WERI-Rb-1 (cell line): ENCODE data around the gene CYB5D1.

Experiments
- DNase-seq: peaks from one replicate; pipeline ENCODE4 v3.0.0-alpha.2; 2020
- H3K27ac ChIP-seq: fragments of 250-450 bp; sonication (Bioruptor Pico); 2 replicates; pipeline ENCODE4 v1.5.1; 2020; ENCODE audit warnings: mild to moderate bottlenecking, moderate library complexity
- H3K27me3 ChIP-seq: fragments of 250-450 bp; sonication (Bioruptor Pico); 2 replicates; pipeline ENCODE4 v1.5.1; 2021; ENCODE audit warnings: mild to moderate bottlenecking, low read depth, moderate library complexity; ENCODE audit not compliant: insufficient read depth, severe bottlenecking
- H3K36me3 ChIP-seq: fragments of 250-450 bp; sonication (Bioruptor Pico); 2 replicates; pipeline ENCODE4 v1.5.1; 2020; ENCODE audit warnings: mild to moderate bottlenecking, moderate library complexity
- H3K4me3 ChIP-seq: 2 replicates; pipeline ENCODE4 v1.5.1; 2011; ENCODE audit warnings: low read depth, mild to moderate bottlenecking, control low read depth, low read length
- H3K9me3 ChIP-seq: fragments of 250-450 bp; sonication (Bioruptor Pico); 2 replicates; pipeline ENCODE4 v1.5.1; 2021; ENCODE audit warnings: mild to moderate bottlenecking, moderate library complexity; ENCODE audit not compliant: severe bottlenecking
- TF ChIP-seq, protein P1 (sequence below): IDR thresholded peaks from 2 replicates; pipeline ENCODE4 v1.5.1; 2011; ENCODE audit warnings: low read depth, mild to moderate bottlenecking, control low read depth, inconsistent platforms, low read length

CYB5D1 gene

DNA sequence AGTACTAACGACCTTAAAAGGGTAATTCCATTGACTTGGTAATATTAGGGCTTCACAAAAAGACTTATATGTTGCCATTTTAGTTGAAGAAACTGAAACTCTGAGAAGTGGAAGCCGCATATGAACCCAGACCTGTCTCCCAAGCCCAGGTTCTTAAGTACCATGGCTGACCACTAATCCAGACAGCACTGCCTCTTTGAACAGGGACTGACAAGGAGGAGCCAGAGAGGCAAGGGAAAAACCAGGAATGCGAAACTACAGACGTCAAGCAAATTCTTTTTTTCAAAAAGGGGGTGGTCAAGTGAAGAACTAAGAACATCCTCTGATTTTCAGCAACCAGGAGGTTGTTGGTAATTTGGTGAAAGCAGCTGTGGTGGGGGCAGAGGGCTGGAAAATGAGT is 15.2 kb downstream of the CYB5D1 start:
- no peak for DNase-seq
- TF ChIP-seq, protein P1, sequence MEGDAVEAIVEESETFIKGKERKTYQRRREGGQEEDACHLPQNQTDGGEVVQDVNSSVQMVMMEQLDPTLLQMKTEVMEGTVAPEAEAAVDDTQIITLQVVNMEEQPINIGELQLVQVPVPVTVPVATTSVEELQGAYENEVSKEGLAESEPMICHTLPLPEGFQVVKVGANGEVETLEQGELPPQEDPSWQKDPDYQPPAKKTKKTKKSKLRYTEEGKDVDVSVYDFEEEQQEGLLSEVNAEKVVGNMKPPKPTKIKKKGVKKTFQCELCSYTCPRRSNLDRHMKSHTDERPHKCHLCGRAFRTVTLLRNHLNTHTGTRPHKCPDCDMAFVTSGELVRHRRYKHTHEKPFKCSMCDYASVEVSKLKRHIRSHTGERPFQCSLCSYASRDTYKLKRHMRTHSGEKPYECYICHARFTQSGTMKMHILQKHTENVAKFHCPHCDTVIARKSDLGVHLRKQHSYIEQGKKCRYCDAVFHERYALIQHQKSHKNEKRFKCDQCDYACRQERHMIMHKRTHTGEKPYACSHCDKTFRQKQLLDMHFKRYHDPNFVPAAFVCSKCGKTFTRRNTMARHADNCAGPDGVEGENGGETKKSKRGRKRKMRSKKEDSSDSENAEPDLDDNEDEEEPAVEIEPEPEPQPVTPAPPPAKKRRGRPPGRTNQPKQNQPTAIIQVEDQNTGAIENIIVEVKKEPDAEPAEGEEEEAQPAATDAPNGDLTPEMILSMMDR = no peak
- Histone ChIP-seq H3K9me3 (no peaks in the 10 kb centered on the region), H3K4me3 (no peak overlapping the region), H3K27ac (no peak overlapping the region), H3K27me3 (no peaks in the 10 kb centered on the region), H3K36me3 (peaks cover 40% of the 10 kb centered on the region)

DNA sequence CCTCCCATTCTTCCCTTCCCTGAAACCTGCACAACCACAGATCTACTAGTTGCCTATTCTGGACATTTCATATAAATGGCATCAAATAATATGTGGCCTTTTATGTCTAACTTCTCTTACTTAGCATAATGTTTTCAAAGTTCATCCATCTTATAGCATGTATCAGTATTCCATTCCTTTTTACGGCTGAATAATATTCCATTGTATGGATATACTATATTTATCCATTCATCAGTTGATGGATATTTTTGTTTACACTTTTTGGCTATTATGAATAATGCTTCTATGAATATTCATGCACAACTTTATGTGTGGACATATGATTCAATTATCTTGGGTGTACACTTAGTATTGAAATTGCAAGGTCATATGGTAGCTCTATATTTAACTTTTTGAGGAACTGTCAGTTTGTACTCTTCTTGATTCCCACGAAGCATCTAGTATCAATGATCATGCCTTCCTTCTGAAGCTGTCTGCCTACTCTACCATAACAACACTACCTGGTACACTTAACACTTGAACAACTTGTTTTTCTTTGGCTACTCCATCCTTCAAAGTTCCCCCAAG is 18.1 kb downstream of the CYB5D1 start:
- no peak for DNase-seq
- no peak overlapping the region for H3K27ac ChIP-seq
- no peaks in the 10 kb centered on the region for H3K9me3 ChIP-seq
- no peak overlapping the region for H3K4me3 ChIP-seq
- TF ChIP-seq, protein P1 = no peak
- H3K27me3 ChIP-seq = no peaks in the 10 kb centered on the region
- H3K36me3 ChIP-seq = peaks cover 54% of the 10 kb centered on the region

DNA sequence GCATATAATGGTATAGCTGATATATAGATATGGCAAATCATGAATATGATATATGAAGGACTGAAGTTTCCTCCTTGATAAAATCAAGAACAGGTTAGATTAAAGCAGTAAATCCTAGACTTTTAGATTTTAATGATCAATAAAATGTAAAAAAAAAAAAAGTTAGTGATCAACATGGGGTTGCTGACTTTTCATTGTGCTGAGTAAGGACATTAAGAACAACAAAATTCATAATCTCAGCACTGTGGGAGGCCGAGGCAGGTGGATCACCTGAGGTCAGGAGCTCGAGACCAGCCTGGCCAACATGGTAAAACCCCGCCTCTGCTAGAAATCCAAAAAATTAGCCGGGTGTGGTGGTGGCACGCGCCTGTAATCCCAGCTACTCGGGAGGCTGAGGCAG is 20.4 kb downstream of the CYB5D1 start:
- TF ChIP-seq, protein P1 = no peak
- H3K4me3 ChIP-seq = no peak overlapping the region
- no peaks in the 10 kb centered on the region for H3K9me3 ChIP-seq
- no peak overlapping the region for H3K27ac ChIP-seq
- no peak for DNase-seq
- H3K27me3 ChIP-seq = no peaks in the 10 kb centered on the region
- H3K36me3 ChIP-seq = peaks cover 41% of the 10 kb centered on the region

DNA sequence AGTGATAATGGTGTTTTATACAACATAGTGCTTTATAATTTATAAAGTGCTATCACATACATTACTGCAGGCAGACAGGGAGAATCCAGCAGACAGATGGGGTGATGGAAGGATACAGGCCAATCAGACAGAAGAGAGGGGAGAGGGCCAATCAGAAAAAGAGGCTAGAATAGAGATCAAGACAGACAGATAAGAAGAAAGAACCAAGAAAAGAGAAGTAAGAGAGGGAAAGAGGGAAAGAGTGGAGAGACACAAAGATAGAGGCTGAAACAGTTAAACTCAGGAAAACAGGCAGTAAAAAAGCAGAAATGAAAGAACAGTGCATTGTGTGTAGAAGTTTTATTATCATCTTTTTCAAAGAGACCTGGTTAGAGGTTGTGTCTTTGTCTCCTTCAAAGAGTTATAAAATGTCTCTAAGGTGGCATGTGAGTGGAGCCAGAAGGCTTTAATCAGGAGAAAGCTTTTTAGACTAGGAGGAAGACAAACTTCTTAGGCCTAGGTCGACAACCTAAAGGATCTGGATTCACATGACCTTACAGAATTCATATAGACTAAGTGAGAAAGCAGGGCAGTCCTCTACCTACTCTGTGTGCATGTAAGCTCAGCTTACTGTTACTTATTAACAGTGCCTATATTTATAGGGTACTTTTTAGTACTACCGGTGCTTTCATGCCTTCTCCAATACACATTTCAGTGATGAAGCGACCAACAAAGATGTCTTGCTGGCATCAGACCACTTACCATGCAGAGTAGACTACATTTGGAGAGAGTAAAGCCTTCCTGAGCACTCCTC is 22.5 kb downstream of the CYB5D1 start:
- Histone ChIP-seq H3K27me3 (no peaks in the 10 kb centered on the region), H3K9me3 (no peaks in the 10 kb centered on the region), H3K4me3 (no peak overlapping the region), H3K27ac (no peak overlapping the region), H3K36me3 (peaks cover 37% of the 10 kb centered on the region)
- TF ChIP-seq, protein P1 = no peak
- DNase-seq = no peak

DNA sequence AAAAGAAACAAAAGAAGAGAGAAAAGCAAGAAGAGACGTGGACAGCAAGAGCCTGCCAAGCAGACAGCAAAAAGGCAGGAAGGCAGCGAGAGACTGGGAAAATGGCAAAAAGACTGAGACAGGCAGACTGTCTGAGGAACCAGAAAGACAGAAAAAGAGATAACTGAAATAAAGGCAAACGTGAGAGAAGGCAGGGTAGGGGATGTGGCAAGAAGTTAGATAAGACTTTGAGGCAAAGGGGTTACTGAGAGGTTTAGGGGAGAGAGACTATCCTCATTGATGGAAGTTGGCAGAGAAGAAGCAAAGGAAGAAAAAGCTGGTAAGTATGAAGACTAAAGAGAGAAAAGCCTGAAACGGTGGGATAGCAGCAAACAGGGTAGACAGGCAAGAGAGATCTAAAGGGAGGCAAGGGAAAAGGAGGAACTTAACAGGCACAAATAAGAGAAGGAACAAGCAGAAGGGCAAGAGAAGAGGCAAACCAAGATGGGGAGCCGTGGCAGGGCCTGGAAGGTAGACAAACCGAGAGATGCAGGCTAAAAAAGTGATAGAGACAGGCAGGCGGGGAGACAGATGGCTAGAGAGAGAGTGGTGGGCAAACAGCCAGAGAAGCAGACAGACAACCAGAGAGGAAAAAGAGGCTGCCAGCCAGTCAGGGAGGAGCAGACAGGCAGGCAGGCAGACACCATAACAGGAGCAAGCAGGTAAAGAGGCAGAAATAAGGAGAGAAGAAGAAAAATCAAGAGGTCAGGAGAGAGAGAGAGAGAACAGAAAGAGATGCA is 23.7 kb downstream of the CYB5D1 start:
- Histone ChIP-seq H3K27ac (no peak overlapping the region), H3K27me3 (no peaks in the 10 kb centered on the region), H3K4me3 (no peak overlapping the region), H3K36me3 (peaks cover 30% of the 10 kb centered on the region), H3K9me3 (no peaks in the 10 kb centered on the region)
- DNase-seq = no peak
- TF ChIP-seq, protein P1 = no peak
